Pancreas (tissue), 10 donors: ENCODE results near the gene TMEM52. TPM values are rescaled to one million over a fixed set of nuclear protein-coding genes. Genes with fewer than 3 reads are reported as not detected.
A peak's percentile ranks its signal among the peaks of the same experiment; 100 is the strongest.

Experiments used
- ATAC-seq, 4 donors: fragments of 200-7000 bp; cut with Tn5 transposase; one replicate each; pipeline versions ENCODE4 v1.8.0 to v1.9.1; 2020; ENCODE audit warnings: mild to moderate bottlenecking in 4 of 4, moderate library complexity in 4 of 4
- DNase-seq, 6 donors: peaks; one replicate each; pipeline ENCODE4 v3.0.0-alpha.2; 2020
- FAIRE-seq: peaks from 2 replicates; lab custom pipeline; 2012; peaks lifted over from hg19 to GRCh38; lab: Jason Lieb, UNC
- H3K27ac ChIP-seq, 4 donors: fragments of 200-600 bp; sonication (generic); 1 replicate in 3 of 4; 2 replicates in 1 of 4; pipeline versions ENCODE4 v1.5.0 to v1.8.0; 2020
- H3K27me3 ChIP-seq, 4 donors: fragments of 200-600 bp; one replicate each; pipeline ENCODE4 v1.8.0; 2021
- H3K36me3 ChIP-seq, 3 donors: fragments of 200-600 bp; sonication (generic) in 1 of 3; one replicate each; pipeline versions ENCODE4 v1.5.0 to v1.8.0; 2020 to 2021
- H3K4me1 ChIP-seq, 3 donors: fragments of 200-600 bp; one replicate each; pipeline ENCODE4 v1.8.0; 2021
- H3K4me3 ChIP-seq, 4 donors: fragments of 200-600 bp; sonication (generic) in 2 of 4; one replicate each; pipeline versions ENCODE4 v1.5.0 to v1.8.0; 2020 to 2021
- H3K9me3 ChIP-seq, 4 donors: fragments of 200-600 bp; one replicate each; pipeline ENCODE4 v1.8.0; 2021
- WGBS, 2 donors: extraction: QIAGEN DNeasy Blood & Tissue Kit; methylation state at CpG; one replicate each; pipeline ENCODE4 v1.1.7; 2013; 5-methylcytosine and 5-hydroxymethylcytosine counted together
- intact Hi-C, 3 donors: fragments of 100-400 bp; cut with DNase I; formaldehyde crosslinking; loops; one replicate each; pipeline versions ENCODE4 v1.11.1 to v1.14.2; 2022
- polyA plus RNA-seq, 2 donors: library from polyadenylated mRNA; stranded (reverse); fragments of 200-250 nt; gene quantifications; one replicate each; pipeline ENCODE4 v1.2.3, GENCODE V29; 2013
- total RNA-seq, 6 donors: library from RNA; stranded (reverse); fragmentation: NEBNext Ultra II Directional in 4 of 6; extraction: Animal tissue kit (Norgen Biotek cat#: 25700) in 4 of 6; gene quantifications; one replicate each; pipeline versions ENCODE4 v1.2.1 to v1.2.4, GENCODE V29; 2021 to 2023
- TF ChIP-seq, protein P1 (sequence below), 4 donors: fragments of 200-600 bp; sonication (generic) in 3 of 4; IDR thresholded peaks; one replicate each; pipeline versions ENCODE4 v1.5.0 to v1.8.0; 2021; ENCODE audit warnings: antibody characterized with exemption in 4 of 4
- donor health status: healthy with polysubstance abuse.
- donor health status: DM: no; HTN: no; CAD: no; lungs with moderate emphysema.
- donor health status: DM: no; HTN: no; CAD: no.
- donor health status: control.
- donor health status: control.
- donor health status: Bipolar disorder and iron deficiency.
- donor health status: DM: yes; HTN: yes; CAD: no.
- donor health status: DM: no; HTN: no; CAD: no.
- donor health status: DM: no; HTN: no; CAD: no.
- donor health status: DM: yes; HTN: yes; CAD: no.

The TMEM52 gene
- total and polyA plus RNA-seq, 8 donors = 43.6 to 120 (median 78.6) TPM

DNA sequence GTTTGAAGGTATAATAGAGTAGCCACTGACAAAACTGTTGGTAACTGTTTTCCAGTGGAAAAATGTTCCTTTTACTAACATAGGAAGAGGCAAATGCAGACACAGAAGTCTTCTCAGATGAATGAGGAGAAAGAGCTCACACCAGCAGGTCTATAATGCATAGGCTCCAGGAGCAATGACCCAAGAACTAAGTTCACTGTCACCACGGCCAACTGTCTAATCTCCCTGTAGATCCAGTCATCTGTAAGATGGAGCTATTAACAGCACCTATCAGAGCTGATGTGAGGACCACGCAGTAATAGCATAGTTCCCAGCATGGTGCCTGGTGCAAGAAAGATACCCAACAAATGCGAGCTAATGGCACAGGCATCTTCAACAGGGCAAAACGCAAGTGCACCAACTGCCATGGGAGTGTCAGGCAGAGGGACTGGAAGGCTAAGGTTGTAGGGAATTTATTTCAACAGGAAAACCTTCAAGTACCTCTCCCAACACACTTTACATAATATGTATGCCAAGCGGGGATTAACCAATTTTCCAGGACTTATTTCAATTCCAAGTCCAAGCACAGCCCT lies 41.1 kb downstream of the TMEM52 start:
- FAIRE-seq = no peak
- Histone ChIP-seq H3K4me3 (no peak overlapping the region), H3K27ac (no peak overlapping the region), H3K9me3 (no peaks in the 10 kb centered on the region), H3K4me1 (peaks cover 8 to 13% (median 8%) of the 10 kb centered on the region in 3 donors), H3K27me3 (no peaks in the 10 kb centered on the region), H3K36me3 (no peaks in the 10 kb centered on the region)
- 85 to 90% methylated on average over 5 of the region's 5 CpGs for WGBS, 2 donors
- no peak for ATAC-seq
- TF ChIP-seq, protein P1, sequence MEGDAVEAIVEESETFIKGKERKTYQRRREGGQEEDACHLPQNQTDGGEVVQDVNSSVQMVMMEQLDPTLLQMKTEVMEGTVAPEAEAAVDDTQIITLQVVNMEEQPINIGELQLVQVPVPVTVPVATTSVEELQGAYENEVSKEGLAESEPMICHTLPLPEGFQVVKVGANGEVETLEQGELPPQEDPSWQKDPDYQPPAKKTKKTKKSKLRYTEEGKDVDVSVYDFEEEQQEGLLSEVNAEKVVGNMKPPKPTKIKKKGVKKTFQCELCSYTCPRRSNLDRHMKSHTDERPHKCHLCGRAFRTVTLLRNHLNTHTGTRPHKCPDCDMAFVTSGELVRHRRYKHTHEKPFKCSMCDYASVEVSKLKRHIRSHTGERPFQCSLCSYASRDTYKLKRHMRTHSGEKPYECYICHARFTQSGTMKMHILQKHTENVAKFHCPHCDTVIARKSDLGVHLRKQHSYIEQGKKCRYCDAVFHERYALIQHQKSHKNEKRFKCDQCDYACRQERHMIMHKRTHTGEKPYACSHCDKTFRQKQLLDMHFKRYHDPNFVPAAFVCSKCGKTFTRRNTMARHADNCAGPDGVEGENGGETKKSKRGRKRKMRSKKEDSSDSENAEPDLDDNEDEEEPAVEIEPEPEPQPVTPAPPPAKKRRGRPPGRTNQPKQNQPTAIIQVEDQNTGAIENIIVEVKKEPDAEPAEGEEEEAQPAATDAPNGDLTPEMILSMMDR (IDR thresholded peaks at IDR 0.05) = no peak
- peak in 1 of 6 donors; percentile 3 for DNase-seq
- intact Hi-C loops = no loop called here

DNA sequence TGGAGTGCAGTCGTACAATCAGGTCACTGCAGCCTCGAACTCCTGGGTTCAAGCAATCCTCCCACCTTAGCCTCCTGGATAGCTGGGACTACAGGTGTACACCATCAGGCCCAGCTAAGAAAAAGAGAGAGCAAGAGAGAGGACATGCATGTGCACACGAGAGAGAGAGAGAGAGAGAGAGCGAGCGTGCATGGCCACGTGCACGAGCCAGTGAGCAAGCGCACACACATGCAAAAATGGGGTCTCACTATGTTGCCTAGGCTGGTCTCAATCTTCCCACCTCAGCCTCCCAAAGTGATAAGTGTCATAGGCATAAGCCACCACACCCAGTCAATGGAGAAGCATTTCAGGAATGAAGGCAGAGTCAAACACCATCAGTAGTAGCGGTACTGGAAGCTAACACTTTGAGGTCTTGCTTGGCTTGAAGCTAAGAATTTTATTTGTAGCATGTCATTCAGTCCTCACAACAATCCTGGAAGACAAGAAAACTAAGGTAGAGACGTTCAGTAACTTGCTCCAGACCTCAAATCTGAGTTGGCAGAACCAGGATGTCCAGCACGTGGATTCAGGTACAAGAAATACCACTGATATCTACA lies 42.6 kb downstream of the TMEM52 start:
- no peak overlapping the region for H3K27ac ChIP-seq
- WGBS, 2 donors = 86 to 88% methylated on average over 11 of the region's 11 CpGs
- H3K27me3 ChIP-seq = no peaks in the 10 kb centered on the region
- no peaks in the 10 kb centered on the region for H3K36me3 ChIP-seq
- intact Hi-C loops = no loop called here
- H3K4me1 ChIP-seq = peaks cover 8 to 9% (median 8%) of the 10 kb centered on the region in 3 donors
- TF ChIP-seq, protein P1 (IDR thresholded peaks at IDR 0.05) = no peak
- FAIRE-seq (no peak), ATAC-seq (no peak), DNase-seq (peak in 1 of 6 donors; percentile 4)
- H3K9me3 ChIP-seq = no peaks in the 10 kb centered on the region
- H3K4me3 ChIP-seq = no peak overlapping the region

GRCh38 chr1:1875932-1876331 lies 43.1 kb downstream of the TMEM52 start:
- Histone ChIP-seq H3K4me1 (peaks cover 4 to 7% (median 5%) of the 10 kb centered on the region in 3 donors), H3K27me3 (no peaks in the 10 kb centered on the region), H3K27ac (no peak overlapping the region), H3K4me3 (no peak overlapping the region), H3K9me3 (no peaks in the 10 kb centered on the region), H3K36me3 (no peaks in the 10 kb centered on the region)
- FAIRE-seq = no peak
- peak in 1 of 6 donors; percentile 3 for DNase-seq
- WGBS, 2 donors = 96 to 100% methylated on average over 1 of the region's 1 CpG
- TF ChIP-seq, protein P1 (IDR thresholded peaks at IDR 0.05) = no peak
- intact Hi-C loops = no loop called here
- no peak for ATAC-seq

GRCh38 chr1:1874901-1875300 lies 44.2 kb downstream of the TMEM52 start:
- intact Hi-C loops = no loop called here
- H3K4me3 ChIP-seq = no peak overlapping the region
- TF ChIP-seq, protein P1 (IDR thresholded peaks at IDR 0.05) = no peak
- H3K9me3 ChIP-seq = no peaks in the 10 kb centered on the region
- ATAC-seq (no peak), DNase-seq (peak in 1 of 6 donors; percentile 11), FAIRE-seq (no peak)
- H3K27ac ChIP-seq = no peak overlapping the region
- no peaks in the 10 kb centered on the region for H3K27me3 ChIP-seq
- no peaks in the 10 kb centered on the region for H3K4me1 ChIP-seq
- no peaks in the 10 kb centered on the region for H3K36me3 ChIP-seq
- WGBS, 2 donors = 95 to 98% methylated on average over 7 of the region's 7 CpGs

GRCh38 chr1:1873186-1873585 lies 45.9 kb downstream of the TMEM52 start:
- Histone ChIP-seq H3K27me3 (no peaks in the 10 kb centered on the region), H3K36me3 (no peaks in the 10 kb centered on the region), H3K9me3 (no peaks in the 10 kb centered on the region), H3K4me1 (peaks cover 0 to 3% (median 0%) of the 10 kb centered on the region in 3 donors), H3K4me3 (no peak overlapping the region), H3K27ac (no peak overlapping the region)
- intact Hi-C loops = no loop called here
- 68 to 72% methylated on average over 2 of the region's 2 CpGs for WGBS, 2 donors
- DNase-seq = peak in 3 of 6 donors; percentile 32 to 47 (median 37)
- ATAC-seq = peak; percentile 38 to 67 (median 54)
- no peak for FAIRE-seq
- TF ChIP-seq, protein P1 (IDR thresholded peaks at IDR 0.05) = no peak
